PFSK-1 (cell line): Measurements from ENCODE around the gene SERPINA9.

Source experiments
- REST ChIP-seq, 2 experiments: IDR thresholded peaks; 2 replicates each; pipeline versions ENCODE4 v1.6.1 to v1.8.0; 2011 to 2012; ENCODE audit warnings: low read depth in 2 of 2, low read length in 2 of 2, control low read depth in 1 of 2, inconsistent platforms in 1 of 2, mild to moderate bottlenecking in 1 of 2, moderate library complexity in 1 of 2; ENCODE audit not compliant: insufficient read depth in 1 of 2
- SIN3A ChIP-seq: IDR thresholded peaks from 2 replicates; pipeline ENCODE4 v1.6.1; 2012; ENCODE audit warnings: mild to moderate bottlenecking, low read length, moderate library complexity, borderline replicate concordance; ENCODE audit not compliant: insufficient read depth

- TF ChIP-seq REST (IDR thresholded peaks at IDR 0.05; ENCODE audit: insufficient read depth in 1 of 2, low read depth in 2 of 2, low read length in 2 of 2) (no peak), SIN3A (no peak)
Measured at GRCh38 chr14:94480809-94481208, 4.8 kb upstream of the SERPINA9 start.
